Skeletal muscle tissue (tissue), 4 donors: Measurements from ENCODE around the gene NR2E3. TPM values are rescaled to one million over a fixed set of nuclear protein-coding genes. Genes with fewer than 3 reads are reported as not detected.

ENCODE experiments used
- H3K27ac ChIP-seq: one replicate; pipeline ENCODE4 v1.7.0; 2013; ENCODE audit warnings: mild to moderate bottlenecking, low read depth, low read length, inconsistent platforms
- H3K27me3 ChIP-seq, 3 donors: one replicate each; pipeline ENCODE4 v1.7.0; 2013; ENCODE audit warnings: low read length in 3 of 3; ENCODE audit not compliant: control insufficient read depth in 3 of 3, insufficient read depth in 3 of 3
- H3K36me3 ChIP-seq, 3 donors: one replicate each; pipeline ENCODE4 v1.7.0; 2013; ENCODE audit warnings: low read length in 3 of 3; ENCODE audit not compliant: control insufficient read depth in 3 of 3, insufficient read depth in 3 of 3
- H3K4me1 ChIP-seq, 3 donors: one replicate each; pipeline ENCODE4 v1.7.0; 2013; ENCODE audit warnings: low read length in 3 of 3, mild to moderate bottlenecking in 3 of 3; ENCODE audit not compliant: control insufficient read depth in 3 of 3, insufficient read depth in 3 of 3
- H3K4me3 ChIP-seq, 3 donors: one replicate each; pipeline ENCODE4 v1.7.0; 2013; ENCODE audit warnings: low read length in 3 of 3
- H3K9ac ChIP-seq, 3 donors: one replicate each; pipeline ENCODE4 v1.7.0; 2013; ENCODE audit warnings: low read length in 3 of 3, mild to moderate bottlenecking in 3 of 3, moderate library complexity in 2 of 3, low read depth in 1 of 3
- H3K9me3 ChIP-seq, 3 donors: one replicate each; pipeline ENCODE4 v1.7.0; 2013; ENCODE audit warnings: low read length in 3 of 3; ENCODE audit not compliant: control insufficient read depth in 3 of 3
- total RNA-seq: library from RNA; depleted of rRNA; stranded (reverse); fragments of >200 nt; gene quantifications from one replicate; pipeline ENCODE4 v1.2.3, GENCODE V29; 2014
- donor health status: Osteomylitis.

Gene NR2E3
- total RNA-seq, 1 donor from 2014 or later, result 1.0 TPM

GRCh38 chr15:71812966-71813722 lies 2.8 kb downstream of the NR2E3 start:
- H3K4me1 ChIP-seq, result peaks cover 0 to 10% (median 8%) of the 10 kb centered on the region in 3 donors
- H3K36me3 ChIP-seq, result no peaks in the 10 kb centered on the region
- H3K9me3 ChIP-seq, result no peaks in the 10 kb centered on the region
- peaks cover 0 to 5% (median 3%) of the 10 kb centered on the region in 3 donors for H3K27me3 ChIP-seq
- no peak overlapping the region for H3K27ac ChIP-seq
- H3K9ac ChIP-seq, result peak overlapping the region in 1 of 3 donors; percentile 16
- no peak overlapping the region for H3K4me3 ChIP-seq

GRCh38 chr15:71813723-71814470 lies 3.5 kb downstream of the NR2E3 start:
- no peak overlapping the region for H3K9ac ChIP-seq
- peaks cover 0 to 10% (median 8%) of the 10 kb centered on the region in 3 donors for H3K4me1 ChIP-seq
- no peaks in the 10 kb centered on the region for H3K36me3 ChIP-seq
- no peaks in the 10 kb centered on the region for H3K9me3 ChIP-seq
- H3K27me3 ChIP-seq, result peaks cover 0 to 5% (median 3%) of the 10 kb centered on the region in 3 donors
- no peak overlapping the region for H3K4me3 ChIP-seq
- H3K27ac ChIP-seq, result no peak overlapping the region

- no peak overlapping the region for H3K9ac ChIP-seq
- peaks cover 0 to 5% (median 3%) of the 10 kb centered on the region in 3 donors for H3K27me3 ChIP-seq
Measured at GRCh38 chr15:71815301-71815700, 4.9 kb downstream of the NR2E3 start.

GRCh38 chr15:71817351-71817750 lies 7.0 kb downstream of the NR2E3 start:
- H3K27ac ChIP-seq, result no peak overlapping the region
- no peaks in the 10 kb centered on the region for H3K27me3 ChIP-seq
- peaks cover 0 to 10% (median 8%) of the 10 kb centered on the region in 3 donors for H3K4me1 ChIP-seq
- H3K9me3 ChIP-seq, result peaks cover 3 to 4% (median 3%) of the 10 kb centered on the region in 3 donors
- H3K36me3 ChIP-seq, result peaks cover 0 to 6% (median 5%) of the 10 kb centered on the region in 3 donors
- H3K4me3 ChIP-seq, result no peak overlapping the region
- no peak overlapping the region for H3K9ac ChIP-seq

More at GRCh38 chr15:71815301-71815700, 4.9 kb downstream of the NR2E3 start:
- no peaks in the 10 kb centered on the region for H3K9me3 ChIP-seq
- peaks cover 0 to 10% (median 8%) of the 10 kb centered on the region in 3 donors for H3K4me1 ChIP-seq
- H3K36me3 ChIP-seq, result no peaks in the 10 kb centered on the region
- no peak overlapping the region for H3K27ac ChIP-seq
- H3K4me3 ChIP-seq, result no peak overlapping the region

GRCh38 chr15:71820127-71820526 lies 9.8 kb downstream of the NR2E3 start:
- Histone ChIP-seq H3K27ac (no peak overlapping the region), H3K4me1 (no peaks in the 10 kb centered on the region), H3K9me3 (peaks cover 3 to 4% (median 3%) of the 10 kb centered on the region in 3 donors), H3K4me3 (no peak overlapping the region), H3K9ac (no peak overlapping the region), H3K27me3 (no peaks in the 10 kb centered on the region), H3K36me3 (peaks cover 8 to 19% (median 15%) of the 10 kb centered on the region in 3 donors)

GRCh38 chr15:71821547-71822129 lies 11.3 kb downstream of the NR2E3 start:
- Histone ChIP-seq H3K9ac (no peak overlapping the region), H3K4me1 (no peaks in the 10 kb centered on the region), H3K27ac (no peak overlapping the region), H3K9me3 (peaks cover 3 to 4% (median 3%) of the 10 kb centered on the region in 3 donors), H3K27me3 (no peaks in the 10 kb centered on the region), H3K36me3 (peaks cover 16 to 25% (median 21%) of the 10 kb centered on the region in 3 donors), H3K4me3 (peak overlapping the region in 1 of 3 donors; percentile 5)

GRCh38 chr15:71822890-71823630 lies 12.7 kb downstream of the NR2E3 start:
- Histone ChIP-seq H3K4me1 (no peaks in the 10 kb centered on the region), H3K9me3 (peaks cover 3 to 4% (median 3%) of the 10 kb centered on the region in 3 donors), H3K36me3 (peaks cover 30 to 37% (median 33%) of the 10 kb centered on the region in 3 donors), H3K4me3 (no peak overlapping the region), H3K9ac (no peak overlapping the region), H3K27ac (no peak overlapping the region), H3K27me3 (no peaks in the 10 kb centered on the region)

GRCh38 chr15:71823801-71824200 lies 13.4 kb downstream of the NR2E3 start:
- Histone ChIP-seq H3K36me3 (peaks cover 36 to 40% (median 38%) of the 10 kb centered on the region in 3 donors), H3K9me3 (peaks cover 3 to 4% (median 3%) of the 10 kb centered on the region in 3 donors)

GRCh38 chr15:71825021-71825730 lies 14.8 kb downstream of the NR2E3 start:
- peaks cover 45 to 52% (median 45%) of the 10 kb centered on the region in 3 donors for H3K36me3 ChIP-seq
- H3K27me3 ChIP-seq, result no peaks in the 10 kb centered on the region
- no peaks in the 10 kb centered on the region for H3K4me1 ChIP-seq
- no peak overlapping the region for H3K9ac ChIP-seq
- H3K9me3 ChIP-seq, result peaks cover 3 to 4% (median 3%) of the 10 kb centered on the region in 3 donors
- H3K27ac ChIP-seq, result no peak overlapping the region
- H3K4me3 ChIP-seq, result no peak overlapping the region

More at GRCh38 chr15:71823801-71824200, 13.4 kb downstream of the NR2E3 start:
- Histone ChIP-seq H3K9ac (no peak overlapping the region), H3K27me3 (no peaks in the 10 kb centered on the region), H3K27ac (no peak overlapping the region), H3K4me3 (no peak overlapping the region), H3K4me1 (no peaks in the 10 kb centered on the region)
